CD4-positive, alpha-beta T cell treated with Interleukin-17A for 4 hours (primary cell): Measurements from ENCODE around the gene WNT9B.
A peak's percentile ranks its signal among the peaks of the same experiment; 100 is the strongest.

Source experiments
- DNase-seq: peaks from one replicate; pipeline ENCODE4 v3.0.0-alpha.2; 2020; ENCODE audit warnings: mixed read lengths

WNT9B gene

GRCh38 chr17:46851029-46851741 is at the start of gene WNT9B:
Gene WNT9B (plus strand): TSS chr17:46851583. CDS start chr17:46851639, 56 bp downstream.
- DNase-seq = peak; percentile 38

GRCh38 chr17:46802800-46803199 is 48.6 kb upstream of the WNT9B start:
- no peak for DNase-seq

- no peak for DNase-seq
Observed at GRCh38 chr17:46803544-46803943, 47.8 kb upstream of the WNT9B start.

GRCh38 chr17:46805771-46806170 is 45.6 kb upstream of the WNT9B start:
- no peak for DNase-seq

GRCh38 chr17:46809110-46809571 is 42.2 kb upstream of the WNT9B start:
- no peak for DNase-seq

GRCh38 chr17:46810837-46811236 is 40.5 kb upstream of the WNT9B start:
- no peak for DNase-seq

GRCh38 chr17:46811978-46812583 is 39.3 kb upstream of the WNT9B start:
- no peak for DNase-seq

- no peak for DNase-seq
Observed at GRCh38 chr17:46812624-46813318, 38.6 kb upstream of the WNT9B start.

GRCh38 chr17:46813920-46814319 is 37.5 kb upstream of the WNT9B start:
- DNase-seq = no peak

- no peak for DNase-seq
Observed at GRCh38 chr17:46814446-46814845, 36.9 kb upstream of the WNT9B start.

- DNase-seq = no peak
Observed at GRCh38 chr17:46815474-46816353, 35.7 kb upstream of the WNT9B start.

GRCh38 chr17:46817151-46817900 is 34.1 kb upstream of the WNT9B start:
- no peak for DNase-seq

- DNase-seq = no peak
Observed at GRCh38 chr17:46817901-46818209, 33.5 kb upstream of the WNT9B start.

- peak; percentile 74 for DNase-seq
Observed at GRCh38 chr17:46818316-46818928, 33.0 kb upstream of the WNT9B start, which contains the start of gene WNT3. Gene WNT3 (minus strand): TSS chr17:46818692. CDS start chr17:46818597, 95 bp downstream.

GRCh38 chr17:46818929-46819859 is 32.2 kb upstream of the WNT9B start:
- peak; percentile 27 for DNase-seq

- no peak for DNase-seq
Observed at GRCh38 chr17:46819906-46820351, 31.5 kb upstream of the WNT9B start.

- DNase-seq = no peak
Observed at GRCh38 chr17:46820592-46821450, 30.6 kb upstream of the WNT9B start.

GRCh38 chr17:46821482-46822387 is 29.6 kb upstream of the WNT9B start:
- no peak for DNase-seq
